Epidermal melanocyte (primary cell): ENCODE data around the gene PRRC2B.
A peak's percentile ranks its signal among the peaks of the same experiment; 100 is the strongest.
"Not testable (repeated sequence)": the region's sequence is repeated elsewhere in the genome, so short reads cannot be mapped to it uniquely, and the experiment has no call there.

Experiments used
- DNase-seq: peaks from one replicate; pipeline ENCODE4 v3.0.0; 2011; ENCODE audit warnings: low spot score; ENCODE audit not compliant: insufficient read length

PRRC2B gene

DNA sequence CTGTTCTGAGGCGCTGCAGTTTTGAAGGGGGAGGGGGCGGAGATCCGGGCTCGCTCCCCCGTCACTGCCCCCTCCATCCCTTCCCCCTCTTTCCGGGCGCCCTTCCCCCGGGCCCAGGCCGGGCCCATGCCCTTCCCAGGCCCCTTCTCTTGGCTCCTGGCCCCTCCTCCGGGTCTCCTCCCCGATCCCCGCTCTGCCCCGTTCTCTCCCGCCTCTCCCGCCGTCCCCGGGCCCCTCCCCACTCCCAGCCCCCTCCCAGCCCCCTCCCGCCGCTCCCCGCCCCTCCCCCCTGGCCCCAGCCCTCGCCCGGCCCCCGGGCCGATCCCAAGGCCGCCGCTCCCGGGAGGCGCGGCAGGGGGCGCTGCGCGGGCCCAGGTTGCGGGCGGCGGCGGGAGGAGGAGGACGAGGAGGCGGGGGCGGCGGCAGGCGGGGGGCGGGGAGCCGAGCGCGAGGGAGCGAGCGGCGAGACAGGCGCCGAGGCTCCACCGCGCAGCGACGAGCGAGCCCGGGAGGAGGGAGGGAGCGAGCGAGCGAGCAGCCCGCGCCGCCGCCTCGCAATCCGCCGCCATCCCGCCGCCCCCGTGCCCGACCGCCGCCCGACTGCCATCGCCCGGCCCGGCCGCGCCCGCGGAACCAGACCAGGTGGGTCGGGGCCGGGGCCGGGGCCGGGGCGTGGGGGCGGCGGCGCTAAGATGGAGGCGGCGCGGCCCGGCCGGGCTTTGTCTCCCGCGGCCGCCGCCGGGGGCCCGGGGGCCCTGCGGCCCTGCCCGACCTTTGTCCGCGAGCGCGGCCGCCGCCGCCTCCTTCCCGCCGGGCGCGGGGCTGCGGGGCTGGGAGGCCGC lies at the start of gene PRRC2B:
Gene PRRC2B, plus strand, starts transcription at position 465 of the 842 bp plus-strand sequence. CDS start 36,059 bp downstream, outside the sequence.
- DNase-seq = peak; percentile 85

DNA sequence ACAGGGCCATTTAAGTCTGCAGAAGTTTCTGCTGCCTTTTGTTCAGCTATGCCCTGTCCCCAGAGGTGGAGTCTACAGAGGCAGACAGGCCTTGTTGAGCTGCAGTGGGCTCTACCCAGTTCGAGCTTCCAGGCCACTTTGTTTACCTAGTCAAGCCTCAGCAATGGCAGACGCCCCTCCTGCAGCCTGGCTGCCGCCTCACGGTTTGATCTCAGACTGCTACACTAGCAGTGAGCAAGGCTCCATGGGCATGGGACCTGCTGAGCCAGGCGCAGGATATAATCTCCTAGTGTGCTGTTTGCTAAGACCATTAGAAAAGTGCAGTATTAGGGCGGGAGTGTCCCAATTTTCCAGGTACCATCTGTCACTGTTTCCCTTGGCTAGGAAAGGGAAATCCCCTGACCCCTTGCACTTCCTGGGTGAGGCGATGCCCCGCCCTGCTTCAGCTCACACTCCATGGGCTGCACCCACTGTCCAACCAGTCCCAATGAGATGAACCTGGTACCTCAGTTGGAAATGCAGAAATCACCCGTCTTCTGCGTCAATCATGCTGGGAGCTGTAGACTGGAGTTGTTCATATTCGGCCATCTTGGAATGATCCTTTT lies 48.9 kb upstream of the PRRC2B start:
- DNase-seq = not testable (repeated sequence)

DNA sequence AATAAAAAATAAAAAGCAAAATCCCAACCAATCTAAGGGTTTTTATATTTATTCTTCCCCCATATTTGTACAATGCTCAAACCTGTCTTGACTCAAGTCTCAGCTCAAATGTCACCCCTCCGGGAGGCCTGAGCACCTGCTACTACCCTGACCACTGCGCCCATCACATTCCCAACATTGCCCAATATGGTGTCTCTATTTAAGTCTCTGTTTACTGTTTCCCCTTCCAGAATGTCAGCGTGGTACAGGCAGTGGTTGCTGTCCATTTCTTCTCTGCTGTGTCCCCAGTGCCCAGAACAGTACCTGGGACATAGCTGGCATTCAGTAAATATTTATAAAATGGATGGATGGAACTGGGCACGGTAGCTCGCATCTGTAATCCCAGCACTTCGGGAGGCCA lies 47.3 kb upstream of the PRRC2B start:
- DNase-seq = no peak

DNA sequence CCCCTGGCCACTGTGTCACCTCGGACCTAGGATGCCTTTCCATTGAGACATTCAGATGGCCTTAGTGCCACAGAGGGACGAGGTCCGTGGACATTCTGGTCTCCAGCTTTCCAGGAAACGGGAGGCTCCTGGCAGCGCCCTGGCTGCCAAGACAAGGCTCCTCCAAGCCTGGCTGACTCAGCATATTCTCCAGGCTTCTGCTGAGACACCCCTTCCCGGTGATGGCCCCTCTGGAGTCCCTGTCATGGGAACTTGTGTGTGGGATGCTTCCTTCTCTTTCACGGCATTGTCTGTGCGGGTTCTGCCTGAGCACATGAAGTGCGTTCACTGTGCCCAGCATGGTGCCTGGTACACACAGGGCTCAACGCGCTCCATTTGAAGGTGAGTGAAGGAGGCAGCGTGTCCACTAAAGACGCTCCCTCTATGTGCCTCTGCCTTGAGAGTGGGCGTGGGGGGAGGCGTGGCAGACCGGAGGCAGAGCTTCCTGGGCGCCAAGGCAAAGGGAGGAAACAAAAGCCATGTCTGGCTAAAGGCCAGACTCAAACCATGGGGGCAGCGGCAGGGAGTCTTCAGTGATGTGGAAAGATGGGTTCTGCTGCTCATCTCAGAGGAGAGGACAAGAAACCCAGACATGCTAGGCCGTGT lies 46.4 kb upstream of the PRRC2B start:
- DNase-seq = no peak

DNA sequence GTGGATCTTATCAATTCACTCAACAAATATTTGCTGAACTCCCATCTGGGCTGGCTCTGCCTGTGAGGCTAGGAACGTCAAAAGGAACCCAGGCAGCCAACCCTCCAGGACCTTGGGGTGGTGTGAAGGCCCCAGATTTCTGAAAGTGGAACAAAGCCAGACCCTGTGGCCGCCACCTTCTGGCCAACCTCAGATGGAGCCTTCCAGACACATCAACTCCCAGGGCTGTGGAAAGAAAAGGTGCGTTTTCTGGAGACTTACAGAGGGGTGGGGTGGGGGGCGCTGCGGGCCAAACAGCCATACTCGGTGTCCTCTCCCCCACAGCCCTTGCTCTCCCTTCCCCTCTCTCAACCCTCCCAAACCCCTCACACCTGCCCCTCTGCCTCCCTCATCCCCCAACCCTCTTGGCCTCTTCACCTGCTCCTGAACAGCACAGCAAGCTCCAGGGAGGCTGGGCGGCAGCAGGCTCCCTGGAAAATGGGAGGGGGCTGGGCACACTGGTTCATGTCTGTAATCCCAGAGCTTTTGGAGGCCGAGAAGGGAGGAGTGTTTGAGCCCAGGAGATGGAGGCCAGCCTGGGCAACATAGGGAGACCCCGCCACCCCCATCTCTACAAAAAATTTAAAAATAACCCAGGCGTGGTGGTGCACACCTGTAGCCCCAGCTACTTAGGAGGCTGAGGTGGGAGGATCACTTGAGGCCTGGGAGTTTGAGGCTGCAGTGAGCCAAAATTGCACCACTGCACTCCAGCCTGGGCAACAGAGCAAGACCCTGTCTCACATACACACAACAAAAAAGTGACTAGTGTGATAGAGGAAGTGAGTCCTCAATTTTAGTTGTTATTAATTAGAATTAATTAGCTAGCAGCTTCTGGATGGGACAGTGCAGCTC lies 45.0 kb upstream of the PRRC2B start:
- no peak for DNase-seq

DNA sequence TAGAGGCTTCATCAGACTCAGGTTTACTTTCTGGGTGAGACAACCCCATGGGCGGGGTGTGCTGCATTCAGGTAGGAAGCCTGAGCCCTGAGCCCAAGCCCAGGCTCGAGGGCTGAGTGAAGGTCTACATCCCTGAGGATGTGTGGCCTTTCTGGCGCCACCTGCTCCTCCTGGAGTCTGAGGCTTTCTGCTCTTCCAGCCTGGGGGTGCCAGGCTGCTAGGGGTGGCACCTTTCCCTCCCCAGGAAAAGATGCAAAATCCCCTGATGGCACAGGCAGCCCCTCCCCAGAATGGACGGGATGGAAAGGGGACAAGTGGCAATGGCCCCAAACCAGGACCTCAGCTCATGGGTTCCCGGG lies 44.4 kb upstream of the PRRC2B start:
- no peak for DNase-seq

DNA sequence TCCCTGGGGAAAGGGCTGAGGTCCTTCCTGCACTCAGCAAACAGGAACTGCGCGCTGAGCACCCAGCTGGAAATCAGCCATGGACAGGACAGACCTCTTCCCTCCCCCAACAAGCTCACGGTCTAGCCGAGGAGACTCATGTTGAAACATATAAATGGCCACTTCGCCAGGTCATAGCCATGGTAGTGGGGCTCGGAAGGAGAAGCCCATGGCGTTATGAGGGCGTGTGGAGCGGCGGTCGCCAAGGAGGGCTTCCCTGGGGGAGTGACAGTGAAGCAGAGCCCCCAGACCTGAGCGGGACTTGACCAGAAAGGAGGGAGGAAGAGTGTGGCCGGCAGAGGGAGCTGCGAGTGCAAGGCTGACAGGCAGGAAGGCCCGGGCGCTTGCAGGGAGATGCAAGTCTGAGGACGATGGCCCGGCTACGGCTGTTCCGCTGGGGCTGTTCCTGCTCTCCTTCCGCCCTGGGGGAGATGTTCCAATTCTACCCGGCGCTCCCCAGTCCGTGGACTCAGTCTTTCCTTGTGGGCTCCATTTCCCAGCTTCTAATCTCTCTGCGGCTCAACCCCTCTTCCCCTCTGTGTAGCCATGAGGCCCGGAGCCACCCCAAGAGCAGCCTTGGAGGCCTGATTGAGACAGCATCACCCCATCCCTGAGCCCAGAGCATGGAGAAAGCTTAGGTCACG lies 43.9 kb upstream of the PRRC2B start:
- peak; percentile 80 for DNase-seq

DNA sequence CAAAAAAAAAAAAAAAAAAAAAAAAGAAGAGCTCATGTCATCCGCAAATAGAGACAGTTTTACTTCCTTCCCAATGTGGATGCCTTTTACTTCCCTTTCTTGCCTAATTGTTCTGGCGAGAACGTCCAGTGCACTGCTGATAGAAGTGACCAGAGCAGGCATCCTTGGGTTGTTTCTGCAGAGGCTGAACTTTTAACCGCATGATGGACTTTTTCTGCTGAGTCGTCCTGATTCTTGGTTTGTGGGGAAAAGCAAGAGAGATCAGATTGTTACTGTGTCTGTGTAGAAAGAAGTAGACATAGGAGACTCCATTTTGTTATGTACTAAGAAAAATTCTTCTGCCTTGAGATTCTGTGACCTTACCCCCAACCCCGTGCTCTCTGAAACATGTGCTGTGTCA lies 37.4 kb upstream of the PRRC2B start:
- not testable (repeated sequence) for DNase-seq

DNA sequence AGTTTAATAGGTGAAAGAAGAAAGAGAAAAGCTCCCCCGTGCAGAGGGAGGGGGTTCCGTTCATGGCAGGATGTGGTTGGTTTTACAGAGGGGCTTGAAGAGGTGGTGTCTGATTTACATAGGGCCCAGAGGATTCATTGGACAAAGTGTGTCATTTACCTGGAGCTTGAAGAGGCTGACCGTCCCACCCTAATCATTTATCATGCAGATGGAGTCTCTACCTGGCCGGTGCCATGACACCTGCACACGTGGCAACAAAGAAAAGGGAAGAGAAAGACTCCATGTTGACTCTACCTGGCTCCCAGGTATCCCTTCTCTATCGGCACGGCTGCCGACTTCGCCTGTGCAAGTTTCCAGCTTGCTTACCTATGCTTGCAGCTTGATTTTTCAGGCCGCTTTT lies 35.3 kb upstream of the PRRC2B start:
- no peak for DNase-seq

DNA sequence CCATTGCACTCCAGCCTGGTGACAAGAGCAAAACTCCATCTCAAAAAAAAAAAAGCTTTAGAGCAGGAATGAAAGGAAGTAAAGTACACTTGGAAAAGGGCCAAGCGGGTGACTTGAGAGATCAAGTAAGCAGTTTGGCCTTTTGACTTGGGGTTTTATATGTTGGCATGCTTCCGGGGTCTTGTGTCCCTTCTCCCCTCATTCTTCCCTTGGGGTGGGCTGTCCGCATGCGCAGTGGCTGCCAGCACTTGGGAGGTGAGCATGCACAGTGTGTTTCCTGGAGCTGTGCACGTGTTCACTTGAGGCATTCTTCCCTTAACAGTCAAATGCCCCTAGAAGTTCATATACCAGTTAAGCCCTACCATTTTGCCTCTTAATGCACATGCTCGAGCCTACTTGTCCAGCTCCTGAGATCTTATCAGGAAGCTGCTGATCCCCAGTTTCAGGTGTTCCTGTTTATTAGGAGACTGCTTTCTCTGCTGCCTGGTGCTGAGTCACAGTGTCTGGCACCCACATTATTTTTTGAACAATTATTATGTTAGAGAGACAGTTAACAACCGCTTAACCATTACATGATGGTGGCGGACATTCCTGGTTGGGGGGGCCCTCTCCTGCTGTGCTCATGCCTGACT lies 32.6 kb upstream of the PRRC2B start:
- DNase-seq = no peak

DNA sequence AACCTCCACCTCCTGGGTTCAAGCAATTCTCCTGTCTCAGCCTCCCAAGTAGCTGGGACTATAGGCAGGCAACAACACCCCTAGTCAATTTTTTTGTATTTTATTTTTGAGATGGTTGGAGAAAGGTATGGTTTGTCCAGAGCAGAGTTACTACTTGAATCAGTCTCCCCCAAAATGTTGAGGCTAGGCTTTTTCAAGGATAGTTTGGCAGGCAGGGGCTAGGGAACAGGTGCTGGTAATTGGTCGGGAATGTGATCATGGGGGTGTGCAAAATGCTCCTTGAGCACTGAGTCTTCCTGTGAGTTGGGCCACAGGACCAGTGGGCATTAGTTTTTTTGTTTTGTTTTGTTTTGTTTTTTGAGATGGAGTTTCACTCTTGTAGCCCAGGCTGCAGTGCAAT lies 28.3 kb upstream of the PRRC2B start:
- DNase-seq = no peak

DNA sequence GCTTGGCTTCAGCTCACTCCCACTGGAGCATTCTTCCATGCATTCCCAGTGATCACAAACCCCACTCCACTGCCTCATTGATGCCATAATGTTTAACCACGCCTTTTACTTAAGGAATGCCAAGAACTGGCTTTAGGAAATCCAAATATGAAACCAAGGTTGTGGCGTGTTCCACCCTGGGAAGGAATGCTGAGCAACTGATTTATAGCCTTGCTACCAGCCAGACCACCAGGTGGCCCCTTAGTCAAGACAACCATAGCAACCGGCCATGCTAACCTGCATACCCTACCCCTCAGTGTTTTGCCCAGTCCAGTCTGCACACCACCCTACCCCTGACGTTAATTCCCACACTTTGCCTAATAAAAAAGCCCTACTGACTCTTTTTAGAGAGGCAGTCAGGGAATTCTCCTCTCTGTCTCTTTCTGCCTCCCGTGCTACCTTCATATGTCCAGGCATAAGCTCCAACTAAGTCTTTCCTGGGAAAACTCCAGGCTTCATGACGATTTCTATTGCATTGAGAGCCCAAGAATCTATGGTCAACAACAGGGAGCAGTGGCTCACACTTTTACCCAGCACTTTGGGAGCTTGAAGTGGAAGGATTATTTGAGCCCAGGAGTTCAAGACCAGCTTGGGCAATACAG lies 27.0 kb upstream of the PRRC2B start:
- DNase-seq = no peak

DNA sequence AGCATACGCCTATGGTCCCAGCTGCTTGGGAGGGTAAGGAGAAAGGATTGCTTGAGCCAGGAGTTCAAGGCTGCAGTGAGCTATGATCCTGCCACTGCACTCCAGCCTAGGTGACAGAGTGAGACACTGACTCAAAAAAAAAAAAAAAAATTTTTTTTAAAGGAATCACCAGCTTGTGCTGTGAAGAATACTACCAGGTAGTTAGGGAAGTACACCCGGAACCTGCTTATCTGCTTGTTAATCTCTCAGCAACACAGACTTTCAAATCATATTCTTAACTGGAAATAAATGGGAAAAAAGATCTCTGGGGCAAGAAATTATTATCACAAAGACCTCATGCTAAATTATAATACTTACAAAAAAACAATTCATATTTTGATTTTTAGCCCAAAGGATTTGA lies 26.4 kb upstream of the PRRC2B start:
- DNase-seq = no peak

DNA sequence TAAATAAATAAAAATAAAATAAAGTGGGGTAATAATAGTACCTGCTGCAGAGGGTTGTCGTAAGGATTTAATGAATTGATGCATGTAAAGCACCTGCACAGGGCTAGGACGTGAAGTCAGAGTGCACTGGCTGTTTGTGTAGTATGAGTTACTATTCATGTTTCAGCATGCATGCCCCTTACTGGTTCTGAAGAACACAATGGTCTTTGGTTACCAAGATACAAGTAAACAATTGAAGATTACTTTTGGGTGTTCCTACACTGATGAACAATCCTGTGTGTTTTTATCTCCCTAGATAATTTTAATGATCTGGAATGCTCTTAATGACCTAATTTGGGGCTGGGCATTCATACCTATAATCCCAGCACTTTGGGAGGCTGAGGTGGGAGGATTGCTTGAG lies 23.2 kb upstream of the PRRC2B start:
- no peak for DNase-seq

DNA sequence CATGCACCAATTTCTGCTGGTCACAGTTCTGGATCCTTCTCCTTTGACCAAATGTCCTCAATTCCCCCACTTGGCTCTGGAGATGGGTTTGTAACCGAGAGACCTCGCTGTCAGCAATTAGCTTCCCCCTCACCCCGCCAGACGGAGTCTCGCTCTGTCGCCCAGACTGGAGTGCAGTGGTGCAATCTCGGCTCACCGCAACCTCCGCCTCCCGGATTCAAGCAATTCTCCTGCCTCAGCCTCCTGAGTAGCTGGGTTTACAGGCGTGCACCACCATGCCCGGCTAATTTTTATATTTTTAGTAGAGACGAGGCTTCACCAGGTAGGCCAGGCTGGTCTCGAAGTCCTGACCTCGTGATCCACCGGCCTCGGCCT lies 21.3 kb upstream of the PRRC2B start:
- not testable (repeated sequence) for DNase-seq

DNA sequence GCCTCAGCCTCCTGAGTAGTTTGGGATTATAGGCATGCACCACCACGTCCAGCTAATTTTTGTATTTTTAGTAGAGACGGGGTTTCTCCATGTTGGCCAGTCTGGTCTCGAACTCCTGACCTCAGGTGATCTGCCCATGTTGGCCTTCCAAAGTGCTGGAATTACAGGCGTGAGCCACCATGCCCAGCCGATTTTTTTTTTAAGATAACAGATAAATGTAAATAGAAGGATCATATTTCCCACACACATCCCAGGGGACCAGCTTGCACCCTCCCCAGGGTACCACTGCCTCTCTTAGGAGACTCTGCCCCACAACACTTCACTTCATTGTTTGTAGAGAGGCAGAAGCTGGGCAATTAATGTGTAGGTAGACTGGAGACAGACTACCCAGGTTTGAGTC lies 19.2 kb upstream of the PRRC2B start:
- DNase-seq = not testable (repeated sequence)

DNA sequence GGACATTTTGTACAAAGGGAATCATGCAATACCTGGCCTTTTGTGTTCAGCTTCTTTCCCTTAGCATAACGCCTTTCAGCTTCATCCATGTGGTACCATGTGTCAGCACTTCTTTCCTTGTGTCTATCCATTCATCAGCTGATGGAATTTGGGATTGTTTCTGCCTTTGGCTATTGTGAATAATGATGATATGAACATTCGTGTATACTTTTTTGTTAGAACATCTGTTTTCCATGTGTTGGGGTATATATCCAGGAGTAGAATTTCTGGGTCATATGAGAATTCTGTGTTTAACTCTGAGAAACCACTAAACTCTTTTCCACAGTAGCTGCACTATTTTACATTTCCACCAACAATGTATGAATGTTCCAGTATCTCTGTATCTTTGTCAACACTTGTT lies 14.8 kb upstream of the PRRC2B start:
- DNase-seq = peak; percentile 12

DNA sequence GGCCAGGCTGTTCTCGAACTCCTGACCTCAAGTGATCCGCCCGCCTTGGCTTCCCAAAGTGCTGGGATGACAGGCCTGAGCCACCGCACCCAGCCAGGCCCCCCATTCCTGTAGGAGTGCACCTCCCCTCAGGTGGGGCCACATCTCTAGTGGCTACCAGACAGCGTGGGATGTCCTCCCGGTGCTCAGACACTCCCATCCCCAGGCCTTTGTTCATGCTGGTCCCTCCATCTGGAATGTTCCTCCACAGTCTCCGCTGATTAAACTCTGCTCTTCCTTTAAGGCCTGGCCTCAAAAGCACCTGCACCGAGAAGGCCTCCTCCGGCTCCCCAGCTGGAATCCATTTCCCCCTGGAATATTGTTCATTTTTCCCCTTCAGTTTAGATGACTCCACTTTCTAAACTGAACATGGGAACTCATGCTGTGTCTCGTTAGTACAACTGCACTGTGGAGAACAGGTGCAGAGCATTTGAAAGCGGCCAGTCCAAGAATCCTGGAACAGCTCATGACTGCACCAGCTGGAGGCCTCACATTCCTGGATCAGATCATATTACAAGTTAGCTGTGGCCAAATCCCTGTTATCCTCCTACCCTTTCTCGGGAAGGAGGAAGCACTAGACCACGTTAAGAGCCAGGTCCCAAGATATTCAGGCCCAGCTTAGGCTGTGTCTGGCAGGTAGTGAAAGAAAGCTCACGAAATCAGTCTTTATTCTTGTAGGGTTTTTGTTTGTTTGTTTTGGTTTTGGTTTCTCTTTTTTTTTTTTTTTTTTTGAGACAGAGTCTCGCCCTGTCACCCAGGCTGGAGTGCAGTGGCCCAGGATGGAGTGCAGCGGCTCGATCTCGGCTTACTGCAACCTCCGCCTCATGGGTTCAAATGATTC lies 10.8 kb upstream of the PRRC2B start:
- DNase-seq = peak; percentile 61

DNA sequence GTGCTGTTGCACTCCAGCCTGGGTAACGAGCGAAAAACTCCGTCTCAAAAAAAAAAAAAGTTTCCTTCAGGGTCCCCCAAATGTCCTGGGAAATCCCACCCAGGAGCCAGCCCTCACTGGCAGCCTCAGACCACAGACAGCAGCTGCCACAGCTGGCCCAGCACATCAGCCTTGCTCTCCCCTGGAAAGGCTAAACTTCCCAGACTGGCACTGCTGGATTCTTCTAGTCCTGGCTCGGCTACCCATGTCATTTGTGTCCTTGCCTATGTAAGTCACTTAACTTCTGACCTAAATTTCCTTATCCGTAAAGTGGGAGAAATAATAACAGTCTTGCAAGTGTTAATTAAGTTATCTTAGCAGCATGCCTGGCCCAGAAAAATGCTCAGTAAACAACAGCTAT lies 8.6 kb upstream of the PRRC2B start:
- no peak for DNase-seq
